ENCODE data around the gene SCARB1.

DNA sequence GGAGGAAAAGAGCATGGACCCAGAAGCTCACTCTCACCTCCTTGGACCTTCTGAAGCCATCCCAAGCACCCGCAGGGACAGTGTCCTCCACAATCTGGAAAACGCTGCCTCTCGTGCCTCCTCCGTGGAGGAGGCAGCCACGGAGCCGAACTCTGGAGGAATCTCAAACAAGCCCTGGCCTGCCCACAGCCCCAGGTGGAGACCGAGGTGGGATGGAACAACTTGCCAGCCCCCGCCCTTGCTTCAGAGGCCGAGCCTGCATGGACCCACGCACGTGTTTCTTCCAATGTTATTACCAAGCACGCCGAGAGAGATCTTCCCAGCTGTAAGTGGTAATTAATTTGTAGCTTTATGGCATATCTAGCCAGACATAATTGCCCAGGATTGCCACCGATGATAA lies 61.3 kb downstream of the SCARB1 start:
- TF ChIP-seq, protein P1, sequence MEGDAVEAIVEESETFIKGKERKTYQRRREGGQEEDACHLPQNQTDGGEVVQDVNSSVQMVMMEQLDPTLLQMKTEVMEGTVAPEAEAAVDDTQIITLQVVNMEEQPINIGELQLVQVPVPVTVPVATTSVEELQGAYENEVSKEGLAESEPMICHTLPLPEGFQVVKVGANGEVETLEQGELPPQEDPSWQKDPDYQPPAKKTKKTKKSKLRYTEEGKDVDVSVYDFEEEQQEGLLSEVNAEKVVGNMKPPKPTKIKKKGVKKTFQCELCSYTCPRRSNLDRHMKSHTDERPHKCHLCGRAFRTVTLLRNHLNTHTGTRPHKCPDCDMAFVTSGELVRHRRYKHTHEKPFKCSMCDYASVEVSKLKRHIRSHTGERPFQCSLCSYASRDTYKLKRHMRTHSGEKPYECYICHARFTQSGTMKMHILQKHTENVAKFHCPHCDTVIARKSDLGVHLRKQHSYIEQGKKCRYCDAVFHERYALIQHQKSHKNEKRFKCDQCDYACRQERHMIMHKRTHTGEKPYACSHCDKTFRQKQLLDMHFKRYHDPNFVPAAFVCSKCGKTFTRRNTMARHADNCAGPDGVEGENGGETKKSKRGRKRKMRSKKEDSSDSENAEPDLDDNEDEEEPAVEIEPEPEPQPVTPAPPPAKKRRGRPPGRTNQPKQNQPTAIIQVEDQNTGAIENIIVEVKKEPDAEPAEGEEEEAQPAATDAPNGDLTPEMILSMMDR (IDR thresholded peaks at IDR 0.05) = no peak
- TF ChIP-seq POLR2AphosphoS5 (IDR thresholded peaks at IDR 0.05) = no peak

Data from esophagus muscularis mucosa (tissue), 3 donors.